ENCODE measurements around the gene FANCI. TPM values are rescaled to one million over a fixed set of nuclear protein-coding genes. Genes with fewer than 3 reads are reported as not detected.

Gene FANCI
- total RNA-seq, 1 donor from 2014 or later: 133 TPM

- Histone ChIP-seq H4K20me1 (ENCODE audit: low read depth) (peaks cover 44% of the 10 kb centered on the region), H3K36me3 (no peaks in the 10 kb centered on the region)
Measured at GRCh38 chr15:89356634-89357298, 113.0 kb downstream of the FANCI start.

DNA sequence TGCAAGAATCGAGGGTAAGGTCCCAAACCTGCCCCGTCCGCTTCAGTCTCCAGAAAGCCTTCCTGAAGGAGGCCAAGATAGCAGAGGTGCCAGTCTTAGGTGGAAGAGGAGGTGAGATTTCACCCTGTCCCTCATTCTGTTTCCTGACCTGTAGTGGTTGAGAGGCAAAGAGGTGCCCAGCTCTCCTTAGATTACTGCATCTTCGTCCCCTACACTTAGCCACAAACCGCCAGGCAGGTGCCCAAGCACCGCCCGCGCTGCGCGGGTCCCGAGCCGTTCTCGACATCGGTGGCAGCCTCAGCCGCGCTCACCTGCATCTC is 114.6 kb downstream of the FANCI start:
- TF ChIP-seq EZH2 (IDR thresholded peaks at IDR 0.05): no peak
- TF ChIP-seq CTCF (IDR thresholded peaks at IDR 0.05): no peak
- TF ChIP-seq EZH2phosphoT487 (IDR thresholded peaks at IDR 0.05): no peak
- Histone ChIP-seq H3K79me2 (ENCODE audit: low read depth) (no peaks in the 10 kb centered on the region), H3K27ac (no peak overlapping the region), H4K20me1 (ENCODE audit: low read depth) (peaks cover 61% of the 10 kb centered on the region), H3F3A (ENCODE audit: low read depth) (peaks cover 29% of the 10 kb centered on the region), H3K9me3 (ENCODE audit: low read depth) (no peaks in the 10 kb centered on the region), H3K4me2 (peak overlapping the region; percentile 96), H3K4me1 (peaks cover 17% of the 10 kb centered on the region), H3K36me3 (no peaks in the 10 kb centered on the region), H3K27me3 (peaks cover 100% of the 10 kb centered on the region), H3K9ac (no peak overlapping the region), H3K4me3 (peak overlapping the region; percentile 55), H2AFZ (replicated peaks) (no peak overlapping the region)
- Mint-ChIP-seq H3K9me3 (no peaks in the 10 kb centered on the region), H3K27me3 (ENCODE audit: insufficient read depth, low read depth) (peaks cover 73% of the 10 kb centered on the region), H3K4me1 (peaks cover 29% of the 10 kb centered on the region), H3K27ac (no peak overlapping the region), H3K4me3 (peak overlapping the region; percentile 78), H3K36me3 (no peaks in the 10 kb centered on the region)
- no peak for DNase-seq (ENCODE audit: low spot score)

More at GRCh38 chr15:89356634-89357298, 113.0 kb downstream of the FANCI start:
- H3K27me3 Mint-ChIP-seq (ENCODE audit: insufficient read depth, low read depth): peaks cover 64% of the 10 kb centered on the region
- no peaks in the 10 kb centered on the region for H3K9me3 Mint-ChIP-seq
- no peaks in the 10 kb centered on the region for H3K36me3 Mint-ChIP-seq
- no peak overlapping the region for H3K27ac Mint-ChIP-seq
- H3K27me3 ChIP-seq: peaks cover 100% of the 10 kb centered on the region
- H2AFZ ChIP-seq (replicated peaks): no peak overlapping the region
- no peak overlapping the region for H3K4me3 Mint-ChIP-seq
- no peaks in the 10 kb centered on the region for H3K79me2 ChIP-seq (ENCODE audit: low read depth)
- H3K4me2 ChIP-seq: no peak overlapping the region
- H3K9ac ChIP-seq: no peak overlapping the region
- H3K4me1 Mint-ChIP-seq: peaks cover 25% of the 10 kb centered on the region
- DNase-seq (ENCODE audit: low spot score): peak; percentile 57
- no peak overlapping the region for H3K4me3 ChIP-seq
- H3K9me3 ChIP-seq (ENCODE audit: low read depth): no peaks in the 10 kb centered on the region
- peaks cover 14% of the 10 kb centered on the region for H3K4me1 ChIP-seq
- TF ChIP-seq EZH2 (IDR thresholded peaks at IDR 0.05) (no peak), CTCF (IDR thresholded peaks at IDR 0.05) (peak; percentile 65), EZH2phosphoT487 (IDR thresholded peaks at IDR 0.05) (no peak)
- peaks cover 25% of the 10 kb centered on the region for H3F3A ChIP-seq (ENCODE audit: low read depth)
- H3K27ac ChIP-seq: no peak overlapping the region

DNA sequence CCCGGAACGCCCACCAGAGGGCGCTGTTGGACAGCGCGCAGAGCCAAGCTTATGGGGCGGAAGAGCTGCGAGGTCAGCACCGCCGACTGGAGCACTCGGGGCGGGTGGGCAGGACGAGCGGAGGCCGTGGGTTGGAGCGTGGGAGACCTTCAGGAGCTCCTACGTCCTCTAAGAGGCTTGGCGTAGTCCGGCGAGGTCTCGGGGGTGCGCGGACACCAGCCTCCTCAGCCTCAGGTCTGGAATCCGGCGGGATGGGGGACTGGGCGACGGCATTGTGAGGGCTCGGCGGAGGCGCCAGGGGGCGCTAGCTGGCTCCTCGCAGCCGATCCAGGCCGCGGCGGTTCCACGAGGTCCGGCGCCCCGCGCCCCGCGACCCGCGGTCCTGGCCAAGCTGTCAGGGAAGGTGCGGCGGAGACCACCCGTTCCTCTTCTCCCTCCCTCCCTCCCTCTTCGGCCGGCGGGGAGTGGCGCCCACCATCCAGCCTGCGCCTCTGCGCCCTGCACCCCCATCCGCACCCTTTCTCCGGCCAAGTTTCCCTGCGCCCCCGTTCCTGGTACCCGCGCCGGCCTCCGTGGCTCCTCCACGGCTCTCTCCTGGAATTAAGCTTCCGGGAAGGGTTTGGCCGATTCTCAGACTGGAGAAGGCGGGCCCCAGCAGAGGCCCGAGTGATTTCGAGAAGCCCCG is 115.1 kb downstream of the FANCI start:
- peak overlapping the region; percentile 78 for H3K4me3 Mint-ChIP-seq
- peaks cover 66% of the 10 kb centered on the region for H4K20me1 ChIP-seq (ENCODE audit: low read depth)
- no peak overlapping the region for H3K27ac ChIP-seq

More for the DNA sequence above, 115.1 kb downstream of the FANCI start:
- no peaks in the 10 kb centered on the region for H3K9me3 Mint-ChIP-seq
- no peaks in the 10 kb centered on the region for H3K36me3 Mint-ChIP-seq
- H3K4me1 Mint-ChIP-seq: peaks cover 30% of the 10 kb centered on the region
- Histone ChIP-seq H3K9me3 (ENCODE audit: low read depth) (no peaks in the 10 kb centered on the region), H3K4me2 (peak overlapping the region; percentile 96), H3K27me3 (peaks cover 100% of the 10 kb centered on the region), H3K9ac (no peak overlapping the region), H2AFZ (replicated peaks) (peak overlapping the region; percentile 94), H3F3A (ENCODE audit: low read depth) (peaks cover 29% of the 10 kb centered on the region), H3K4me3 (peak overlapping the region; percentile 55), H3K4me1 (peaks cover 17% of the 10 kb centered on the region), H3K36me3 (no peaks in the 10 kb centered on the region), H3K79me2 (ENCODE audit: low read depth) (no peaks in the 10 kb centered on the region)
- no peak overlapping the region for H3K27ac Mint-ChIP-seq
- peaks cover 77% of the 10 kb centered on the region for H3K27me3 Mint-ChIP-seq (ENCODE audit: insufficient read depth, low read depth)
- DNase-seq (ENCODE audit: low spot score): peak; percentile 88
- TF ChIP-seq CTCF (IDR thresholded peaks at IDR 0.05): peak; percentile 89
- peak; percentile 56 for TF ChIP-seq EZH2phosphoT487 (IDR thresholded peaks at IDR 0.05)
- TF ChIP-seq EZH2 (IDR thresholded peaks at IDR 0.05): peak; percentile 76

All from neural progenitor cell (in vitro differentiated cells).